Hematopoietic multipotent progenitor cell treated with erythropoietin and hydrocortisone succinate and interleukin-3 and kit ligand, for 4 days (in vitro differentiated cells): ENCODE measurements around the gene PIMREG.

Experiments used
- DNase-seq: peaks from one replicate; pipeline ENCODE4 v3.0.0-alpha.2; 2015

The PIMREG gene, protein sequence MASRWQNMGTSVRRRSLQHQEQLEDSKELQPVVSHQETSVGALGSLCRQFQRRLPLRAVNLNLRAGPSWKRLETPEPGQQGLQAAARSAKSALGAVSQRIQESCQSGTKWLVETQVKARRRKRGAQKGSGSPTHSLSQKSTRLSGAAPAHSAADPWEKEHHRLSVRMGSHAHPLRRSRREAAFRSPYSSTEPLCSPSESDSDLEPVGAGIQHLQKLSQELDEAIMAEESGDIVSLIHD

DNA sequence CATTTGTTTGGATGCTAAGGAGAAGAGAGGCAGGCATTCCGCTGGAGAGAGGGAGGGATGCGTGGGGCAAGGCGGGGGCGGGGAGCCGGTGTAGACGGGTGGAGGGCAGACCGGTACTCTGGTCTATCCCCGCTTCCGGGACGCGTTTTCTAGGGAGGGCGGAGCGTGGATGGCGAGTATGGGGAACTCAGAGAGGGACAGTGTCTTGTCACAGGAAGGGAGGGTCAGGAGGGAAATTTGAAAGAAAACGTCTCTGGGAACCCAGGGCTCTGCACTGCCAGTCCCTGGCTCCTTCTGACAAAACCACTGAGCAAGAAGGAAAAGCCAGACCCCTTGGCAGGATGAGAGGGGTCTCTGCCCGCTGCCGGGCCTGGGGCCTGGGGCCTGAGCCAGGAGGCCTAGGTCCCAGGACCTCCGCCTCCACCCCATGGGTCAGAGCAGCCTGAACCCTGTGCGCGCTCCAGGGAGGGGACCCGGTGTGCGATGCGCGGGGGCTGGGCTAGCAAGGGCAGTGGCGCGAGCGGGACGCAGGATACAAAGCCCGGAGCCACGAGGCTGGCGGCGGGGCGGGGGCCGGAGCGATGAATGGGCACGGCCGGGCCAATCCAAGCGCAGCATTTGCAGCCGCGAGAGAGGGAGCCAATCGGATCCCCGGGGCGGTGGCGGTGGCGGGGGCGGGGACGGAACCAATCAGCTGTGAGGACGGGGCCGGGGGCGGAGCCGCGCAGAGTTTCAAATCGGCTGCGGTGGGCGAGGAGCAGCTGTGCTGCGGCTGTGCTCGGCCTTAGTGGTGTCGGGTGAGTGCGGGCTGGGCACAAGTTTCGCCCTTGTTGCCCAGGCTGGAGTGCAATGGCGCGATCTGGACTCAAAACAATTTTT lies at the start of gene PIMREG:
TSS of gene PIMREG (plus strand) at position 764 of the 879 bp plus-strand sequence. CDS start 656 bp downstream, outside the sequence.
- DNase-seq = peak; percentile 97

DNA sequence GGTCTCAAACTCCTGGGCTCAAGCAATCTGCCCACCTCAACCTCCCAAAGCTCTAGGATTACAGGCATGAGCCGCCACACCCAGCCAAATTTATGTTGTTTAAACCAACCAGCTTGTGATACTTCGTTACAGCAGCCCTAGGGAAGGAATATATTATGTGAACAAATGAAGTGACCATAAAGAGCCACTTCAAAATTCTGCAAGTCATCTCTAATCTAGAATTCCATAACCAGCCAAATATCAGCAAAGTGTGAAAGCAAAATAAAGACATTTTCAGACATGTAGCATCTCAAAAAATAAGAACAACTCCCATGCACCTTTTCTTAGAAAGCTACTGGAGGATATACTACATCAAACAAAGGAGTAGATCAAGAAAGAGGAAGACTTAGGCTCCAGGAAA lies 45.3 kb upstream of the PIMREG start:
- DNase-seq = no peak

DNA sequence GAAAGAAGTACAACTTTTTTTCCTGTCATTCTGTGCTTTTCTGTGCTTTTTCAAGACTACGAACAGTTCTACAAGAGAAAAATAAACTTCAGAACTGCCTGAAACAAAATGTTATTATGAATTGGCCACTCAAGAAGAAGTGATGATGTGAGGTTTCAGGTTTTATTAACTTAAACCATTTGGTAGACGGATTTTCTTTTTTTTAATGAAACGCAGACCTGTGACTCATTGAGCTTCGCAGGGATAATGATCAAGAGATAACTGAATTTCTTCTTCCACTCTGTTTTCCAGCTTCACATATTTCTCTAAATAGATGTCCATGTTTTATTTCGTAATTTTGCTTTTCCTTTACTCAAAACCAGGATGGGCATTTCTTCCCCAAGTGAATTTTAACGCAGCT lies 42.0 kb upstream of the PIMREG start:
- DNase-seq = no peak

DNA sequence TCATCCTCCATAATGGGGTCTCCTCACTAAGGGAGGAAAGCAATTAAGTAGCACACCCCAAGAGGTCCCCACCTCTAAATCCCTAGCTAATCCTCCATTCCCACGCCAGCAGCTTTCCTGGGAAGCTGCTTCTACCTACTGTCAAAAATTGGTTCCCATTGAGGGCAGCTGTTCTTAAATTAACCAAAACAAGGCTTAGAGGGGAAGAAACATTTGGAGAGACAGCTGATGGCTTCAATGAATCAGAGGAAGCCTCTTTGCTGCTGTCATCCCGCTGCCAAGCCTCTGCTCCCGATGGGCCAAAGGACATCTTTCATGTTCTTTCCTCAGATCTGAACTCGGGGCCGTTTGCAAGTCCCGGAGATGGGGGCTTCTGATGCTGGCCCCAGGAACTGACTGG lies 36.0 kb upstream of the PIMREG start:
- no peak for DNase-seq

DNA sequence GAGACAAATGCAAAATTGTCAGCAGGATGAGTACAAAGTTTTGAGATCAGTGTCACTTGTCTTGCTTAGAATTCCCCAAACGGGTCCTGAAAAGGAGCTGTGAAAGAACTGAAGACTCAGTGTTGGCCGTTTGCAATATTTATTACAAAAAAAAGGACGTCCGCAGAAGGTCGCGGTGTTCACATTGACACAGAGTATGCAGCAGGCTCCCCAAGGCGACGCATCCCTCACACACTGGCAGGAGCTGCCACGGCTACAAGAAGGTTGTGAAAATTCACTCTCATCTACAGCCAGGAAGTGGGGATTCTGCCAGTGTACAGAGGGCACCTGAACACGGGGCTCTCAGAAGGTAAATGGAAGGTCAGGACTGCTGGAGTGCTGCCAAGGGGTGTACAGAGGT lies 35.5 kb upstream of the PIMREG start:
- DNase-seq = no peak

DNA sequence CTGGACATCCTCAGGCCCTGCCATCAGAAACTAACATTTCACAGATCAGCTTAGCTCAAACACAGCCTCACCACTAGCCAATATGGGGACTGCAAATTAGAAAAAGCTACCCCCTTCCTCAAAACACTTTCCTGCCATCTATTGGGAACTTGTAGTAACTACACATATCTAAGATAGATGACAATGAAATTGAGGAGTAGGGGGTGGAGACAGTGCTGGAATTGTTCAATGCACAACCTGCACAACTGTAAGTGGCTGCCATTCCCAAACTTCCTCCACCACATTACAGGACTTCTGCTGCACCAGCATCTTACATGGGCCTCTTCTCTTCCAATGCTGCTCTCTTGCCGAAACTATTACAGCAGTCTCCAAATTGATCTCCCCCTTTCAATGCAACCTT lies 31.2 kb upstream of the PIMREG start:
- DNase-seq = peak; percentile 77

DNA sequence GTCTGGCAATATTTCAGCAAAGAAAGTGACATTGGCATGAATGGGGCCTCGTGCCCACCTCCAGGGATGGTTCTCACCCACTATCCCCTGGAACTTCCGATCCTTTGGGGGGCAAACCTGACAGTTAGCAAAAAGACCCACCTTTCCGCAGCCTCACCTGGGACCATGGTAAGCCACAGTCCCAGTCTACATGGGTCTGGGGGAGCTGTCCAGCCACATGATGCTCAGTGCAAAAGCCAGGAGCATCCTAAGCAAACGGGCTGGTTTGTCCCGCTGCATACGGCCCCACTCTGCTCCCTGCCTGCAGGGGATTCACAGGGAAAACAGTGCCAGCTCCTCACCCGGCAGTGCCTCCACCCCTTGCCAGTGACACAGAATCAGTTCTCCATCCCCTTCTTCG lies 28.6 kb upstream of the PIMREG start:
- no peak for DNase-seq

DNA sequence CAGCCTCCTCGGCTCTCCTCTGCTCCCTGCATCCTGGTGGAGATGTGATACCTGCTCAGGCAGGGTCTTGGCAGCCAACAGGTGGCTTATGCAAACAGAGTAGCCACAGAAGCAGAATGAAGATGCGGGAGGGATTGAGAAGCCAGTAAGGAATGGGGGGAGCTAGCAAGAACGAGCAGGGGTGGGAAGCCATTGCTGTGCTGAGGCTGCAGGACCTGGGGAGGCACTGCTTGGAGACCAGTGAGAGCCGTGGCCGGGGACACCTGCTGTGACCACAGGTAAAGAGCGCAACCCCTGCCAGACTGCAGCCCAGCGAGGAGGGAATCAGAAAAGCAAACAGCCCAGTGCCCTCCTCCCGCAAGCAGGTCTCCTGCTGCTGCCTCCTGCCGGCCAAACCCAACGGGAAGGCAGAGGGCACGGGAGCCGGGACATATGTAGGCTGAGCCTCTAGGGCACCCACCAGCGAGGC lies 24.0 kb upstream of the PIMREG start:
- DNase-seq = peak; percentile 46

DNA sequence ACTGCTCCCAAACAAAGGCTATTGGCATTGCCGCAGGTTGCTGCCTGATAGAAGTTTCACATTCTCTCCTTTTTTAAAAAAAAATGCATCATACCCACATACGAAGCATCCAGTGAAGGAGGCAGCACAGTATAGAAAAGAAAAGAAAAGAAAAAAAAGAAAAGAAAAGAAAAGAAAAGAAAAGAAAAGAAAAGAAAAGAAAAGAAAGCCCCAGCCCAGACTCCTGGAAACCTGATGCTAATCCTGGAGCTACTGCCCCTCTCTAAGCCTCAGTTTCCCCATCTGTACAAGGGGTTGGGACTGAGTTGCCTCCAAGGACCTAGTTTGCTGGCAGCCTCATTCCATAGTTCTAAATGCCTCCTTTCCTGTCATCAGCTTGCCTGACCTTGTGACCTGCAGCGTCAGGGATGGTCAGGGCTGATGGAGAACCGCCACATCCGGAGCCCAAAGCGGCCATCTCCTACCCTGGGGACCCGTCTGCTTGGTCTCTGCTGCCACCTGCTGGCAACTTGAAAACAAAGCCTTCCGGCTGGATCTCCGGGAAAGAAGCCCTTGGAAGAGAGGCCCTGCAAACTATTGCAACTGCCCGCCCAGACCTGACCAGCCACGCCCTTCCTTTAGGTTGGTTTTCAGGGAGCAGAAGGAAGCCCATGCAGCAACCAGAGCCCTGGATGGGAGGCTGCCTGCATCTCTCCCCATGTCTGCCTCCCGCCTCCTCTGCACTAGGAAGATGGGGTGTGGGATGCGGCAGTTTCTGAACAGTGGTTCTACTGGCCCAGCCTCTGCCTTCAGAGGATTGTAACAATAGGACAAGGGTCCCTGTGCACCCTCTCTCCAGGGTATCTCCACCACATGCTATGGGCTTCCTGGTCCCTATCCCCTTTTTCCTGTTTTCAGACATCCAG lies 22.3 kb upstream of the PIMREG start:
- peak; percentile 86 for DNase-seq

DNA sequence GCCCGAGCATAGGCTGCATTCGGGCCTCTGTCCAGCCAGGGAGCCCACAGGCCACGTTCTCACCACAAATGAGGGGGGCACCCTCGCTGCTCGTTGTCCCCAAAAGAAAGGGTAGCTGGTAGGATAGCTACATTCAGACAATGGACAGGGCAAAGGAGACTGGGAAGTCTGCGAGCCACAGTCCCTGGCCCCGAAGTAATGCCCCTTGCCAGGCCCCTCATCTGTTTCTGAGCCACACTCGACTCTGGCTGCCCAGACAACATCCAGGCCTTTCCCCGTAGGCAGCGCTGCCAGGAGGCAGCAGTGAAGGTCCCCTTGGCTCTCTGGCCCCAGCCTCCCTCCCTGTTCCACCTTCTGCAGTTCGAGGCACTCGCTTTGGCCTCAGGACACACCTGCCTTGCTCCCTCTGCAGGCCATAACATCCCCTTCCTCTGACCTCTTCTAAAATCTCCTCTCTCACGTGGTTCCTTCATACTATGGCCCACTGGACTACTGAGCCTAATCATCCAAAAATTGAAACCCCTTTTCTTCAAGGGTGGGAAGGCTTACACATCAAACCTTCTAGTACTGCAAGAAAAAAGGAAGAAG lies 21.5 kb upstream of the PIMREG start:
- DNase-seq = no peak

DNA sequence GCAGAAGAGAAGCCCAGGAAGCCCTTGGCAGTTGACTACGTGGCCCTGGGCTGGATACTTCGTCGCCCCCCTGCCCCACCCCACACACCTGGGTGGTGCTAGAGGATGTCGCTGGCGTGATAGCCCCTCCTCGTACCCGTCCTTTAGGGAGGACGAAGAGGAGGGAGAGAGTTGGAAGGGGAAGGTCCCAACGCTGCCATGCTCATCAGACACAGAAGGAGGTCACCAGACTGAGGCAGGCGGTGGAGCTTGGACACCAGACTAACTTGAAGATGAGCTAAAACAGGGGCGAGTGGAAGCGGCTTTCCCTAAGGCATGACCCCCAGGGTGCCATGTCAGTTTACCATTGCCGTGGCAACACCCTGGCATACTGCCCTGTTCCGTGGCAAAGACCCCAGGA lies 20.3 kb upstream of the PIMREG start:
- no peak for DNase-seq

DNA sequence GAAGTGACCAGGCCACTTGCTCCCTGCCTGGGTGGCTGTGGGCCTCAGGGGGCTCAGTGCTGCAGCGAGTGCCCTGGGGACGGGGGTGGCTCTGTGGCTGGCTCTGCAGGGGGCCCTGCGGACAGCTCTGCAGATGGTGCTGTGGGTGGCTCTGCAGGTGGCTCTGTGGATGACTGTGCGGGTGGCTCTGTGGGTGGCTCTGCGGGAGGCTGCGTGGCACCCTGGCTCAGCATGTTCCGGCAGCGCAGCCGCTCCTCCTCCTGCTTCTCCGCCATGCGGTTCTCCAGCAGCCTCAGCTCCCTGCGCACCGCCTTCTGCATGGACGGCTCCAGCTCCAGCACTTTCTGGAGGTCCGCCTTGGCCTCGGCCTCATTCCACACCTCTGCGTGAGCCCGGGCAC lies 18.8 kb upstream of the PIMREG start:
- DNase-seq = no peak

DNA sequence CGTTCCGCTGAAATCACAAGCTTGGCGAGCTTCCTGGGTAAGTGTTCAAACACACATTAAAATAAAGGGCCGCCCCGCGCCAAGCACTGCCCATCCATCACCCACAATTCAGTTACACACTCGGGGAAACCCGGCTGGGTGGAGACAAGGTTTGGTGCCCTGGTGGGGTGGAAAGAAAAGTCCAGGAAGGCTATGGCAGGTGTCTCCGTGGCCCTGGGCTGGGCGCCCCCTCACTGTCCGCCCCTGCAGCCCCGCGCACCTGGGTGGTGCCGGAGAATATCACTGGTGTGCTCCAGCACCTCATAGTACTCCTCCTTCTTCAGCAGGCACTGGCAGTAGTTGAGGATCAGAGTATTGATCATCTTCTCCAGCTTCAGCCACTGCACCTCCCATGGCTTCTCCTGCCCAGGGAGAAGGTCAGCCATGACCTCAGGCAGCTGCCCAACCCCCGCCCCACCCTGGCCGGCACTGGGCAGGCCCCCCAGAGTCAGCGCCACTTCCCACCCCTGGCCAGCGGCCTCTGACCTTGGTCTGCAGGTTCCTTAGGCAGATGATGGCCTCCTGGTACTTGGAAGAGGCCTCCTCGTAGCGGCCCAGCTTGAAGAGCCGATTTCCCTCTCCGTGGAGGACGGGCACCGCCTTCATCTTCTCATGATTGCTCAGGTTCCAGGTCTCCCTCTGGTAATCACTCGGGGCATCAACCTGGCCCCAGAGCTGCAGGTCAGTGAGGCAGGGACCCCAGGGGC lies 17.7 kb upstream of the PIMREG start:
- no peak for DNase-seq

DNA sequence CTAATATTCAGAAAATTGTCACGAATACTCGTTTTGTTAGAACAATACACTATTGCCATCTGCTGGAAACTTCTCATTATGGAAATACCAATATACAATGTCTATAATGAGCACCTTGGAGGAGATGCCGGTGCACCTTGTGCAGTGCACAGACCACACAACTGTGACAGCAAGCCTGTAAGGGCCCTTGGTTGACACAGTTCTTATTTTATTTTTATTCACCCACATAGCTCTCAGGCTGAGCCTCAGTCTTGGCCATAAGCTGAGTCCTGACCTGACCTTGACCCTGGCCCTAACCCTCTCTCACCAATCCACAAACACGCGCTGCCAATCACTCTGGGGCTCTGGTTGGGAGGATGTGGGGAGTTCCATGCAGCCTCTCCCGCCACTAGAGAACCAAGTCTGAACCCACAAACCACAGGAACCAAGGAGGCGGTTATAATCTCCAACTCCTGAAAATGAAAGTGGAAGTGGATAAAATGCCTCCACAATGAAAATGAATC lies 16.9 kb upstream of the PIMREG start:
- peak; percentile 66 for DNase-seq

DNA sequence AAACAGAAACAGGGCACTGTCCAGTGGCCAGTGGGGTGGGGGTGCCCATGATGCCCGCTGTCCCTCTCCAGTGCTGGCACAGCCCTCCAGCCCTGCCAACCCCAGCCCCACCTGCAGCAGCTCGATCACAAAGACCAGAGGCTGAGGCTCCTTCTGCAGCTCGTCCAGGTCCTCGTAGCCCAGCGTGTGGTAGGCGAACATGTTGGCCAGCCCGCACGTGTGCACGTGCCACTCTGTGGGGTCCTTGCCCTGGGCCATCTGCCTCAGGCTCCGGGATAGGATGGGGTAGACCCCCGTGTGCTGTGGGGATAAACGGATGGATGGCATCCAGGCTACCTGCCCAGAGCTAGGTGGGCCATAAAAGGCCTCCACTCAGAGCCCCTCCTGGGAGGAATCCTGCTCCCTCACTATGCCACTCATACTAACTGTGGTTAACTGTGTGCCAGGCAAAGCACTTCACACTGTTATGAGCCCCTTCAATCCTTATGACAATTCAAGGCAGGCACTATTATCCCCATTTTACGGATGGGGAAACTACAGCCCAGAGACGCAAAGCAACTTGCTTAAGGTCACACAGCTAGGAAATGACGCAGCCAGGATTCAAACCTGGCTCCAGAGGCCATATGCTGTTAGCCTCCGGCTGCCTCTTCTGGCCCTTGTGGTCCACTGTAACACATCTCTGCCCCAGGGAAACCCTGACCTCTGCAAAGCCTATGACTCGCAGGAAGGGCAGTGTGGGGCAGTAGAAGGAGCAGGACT lies 15.9 kb upstream of the PIMREG start:
- DNase-seq = no peak

DNA sequence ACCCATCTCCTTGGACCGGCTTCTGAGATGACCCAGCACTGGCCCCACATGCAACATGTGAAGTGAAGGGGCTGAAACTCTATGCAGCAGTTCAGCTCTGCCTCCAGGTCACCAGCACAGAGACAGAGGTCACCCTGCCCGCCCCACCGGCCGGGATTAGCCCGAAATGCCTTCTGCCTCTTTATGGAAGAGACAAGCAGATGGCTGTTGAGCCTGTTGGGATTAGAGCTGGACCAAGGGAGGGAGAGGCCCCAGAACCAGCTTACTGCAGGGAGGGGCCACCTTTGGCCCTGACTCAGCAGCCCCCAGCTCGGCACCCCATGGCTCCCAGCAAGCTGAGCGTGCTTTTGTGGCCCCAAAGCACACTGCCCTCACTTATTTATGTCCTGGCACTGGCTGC lies 15.0 kb upstream of the PIMREG start:
- DNase-seq = no peak

DNA sequence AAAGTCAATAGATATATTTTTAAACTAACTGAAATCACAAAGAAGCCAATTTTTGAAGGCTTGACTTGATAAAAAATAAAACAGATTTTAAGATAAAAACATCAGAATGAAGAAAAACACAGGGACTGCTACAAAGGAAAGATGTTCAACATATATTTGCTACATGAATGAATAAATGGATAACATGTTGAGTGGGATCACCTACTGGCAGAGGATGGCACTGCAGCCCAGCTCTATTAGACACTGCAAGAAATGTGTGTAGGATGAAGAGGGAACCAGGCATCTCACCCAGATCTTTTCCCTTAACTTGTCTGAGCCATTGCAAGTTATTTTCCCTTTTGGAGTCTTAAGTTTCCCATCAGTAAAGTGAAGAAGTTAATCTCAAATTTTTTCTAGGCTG lies 13.5 kb upstream of the PIMREG start:
- DNase-seq = peak; percentile 19

DNA sequence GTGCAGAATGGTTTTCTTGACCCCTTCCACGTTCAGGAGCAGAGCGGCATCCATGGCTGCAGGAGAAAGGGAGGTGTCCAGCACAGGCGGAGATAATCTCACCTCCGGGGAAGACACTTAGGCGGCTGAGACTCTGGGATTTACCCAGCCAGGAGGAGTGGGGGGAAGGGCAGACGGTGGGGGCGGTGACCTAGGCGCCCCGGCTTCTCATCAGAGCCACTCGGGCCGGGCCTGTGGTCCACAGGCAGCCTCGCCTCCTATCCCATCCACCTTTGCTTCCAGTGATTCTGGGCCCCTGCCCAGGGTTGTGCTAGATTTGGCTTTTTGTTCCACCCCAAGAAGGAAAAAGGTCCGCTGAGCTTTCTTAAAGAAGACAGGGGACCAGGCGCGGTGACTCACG lies 9.2 kb upstream of the PIMREG start, which contains the start of gene AIPL1:
TSS of gene AIPL1 (minus strand) at position 71 of the 400 bp plus-strand sequence. CDS start at position 54, 17 bp downstream.
- no peak for DNase-seq

DNA sequence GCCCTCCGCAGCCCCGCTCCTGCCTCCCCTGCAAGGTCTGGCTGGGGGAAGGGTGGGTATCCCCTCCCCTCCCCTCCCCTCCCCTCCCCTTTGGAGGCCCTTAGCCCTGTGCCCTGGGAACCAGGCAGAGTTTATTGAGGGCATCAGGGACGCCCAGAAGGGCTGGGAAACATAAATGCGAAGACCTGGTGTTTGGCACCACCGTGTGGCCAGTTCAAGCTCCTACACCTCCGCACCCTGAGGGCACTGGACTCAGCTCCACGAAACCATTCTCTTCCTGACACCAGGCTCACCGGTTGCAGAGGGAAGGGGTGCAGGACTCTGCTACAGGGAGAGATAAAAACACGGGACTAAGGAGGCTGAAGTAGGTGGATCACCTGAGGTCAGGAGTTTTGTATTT lies 8.3 kb upstream of the PIMREG start:
- DNase-seq = peak; percentile 81

DNA sequence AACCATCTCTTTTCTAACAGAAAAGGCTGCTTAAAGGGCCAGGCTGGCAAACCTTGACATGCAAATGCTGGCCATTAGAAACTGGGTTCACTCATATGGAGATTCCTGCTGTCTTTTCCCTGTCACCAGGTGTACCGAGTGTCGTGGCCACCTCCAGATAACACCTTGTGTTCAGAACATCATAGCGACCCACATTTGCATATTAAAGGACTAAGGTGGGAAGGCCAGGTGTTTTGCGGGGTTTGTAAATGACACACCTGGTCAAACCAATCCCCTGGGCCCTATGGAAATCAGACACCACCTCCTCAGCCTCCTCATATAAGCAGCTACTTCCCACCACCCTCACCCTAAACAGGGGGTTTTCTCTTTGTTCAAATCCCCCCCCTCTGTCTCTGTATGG lies 6.8 kb upstream of the PIMREG start:
- no peak for DNase-seq

DNA sequence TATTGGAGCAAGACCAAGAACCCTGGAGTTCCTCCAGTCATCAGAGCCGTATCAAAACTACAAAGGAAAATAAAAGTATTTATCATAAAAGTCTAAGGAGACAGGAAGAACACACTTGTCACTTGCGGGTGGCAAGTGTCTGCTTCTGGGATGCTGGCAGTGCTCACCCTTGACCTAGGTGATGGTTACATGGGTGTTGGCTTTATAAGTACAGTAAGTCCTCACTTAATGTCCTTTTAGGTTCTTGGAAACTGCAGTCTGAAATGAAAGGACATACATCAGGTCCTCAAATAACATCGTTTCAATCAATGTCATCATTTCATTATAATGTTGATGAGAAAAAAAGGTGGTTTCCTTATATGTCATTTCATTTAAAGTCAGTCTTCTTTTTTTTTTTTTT lies 6.3 kb upstream of the PIMREG start:
- DNase-seq = no peak
